A549 treated with CORT108297 at 1 μM for 4 hours (cell line): Measurements from ENCODE around the gene RPS27A. TPM values are rescaled to one million over a fixed set of nuclear protein-coding genes. Genes with fewer than 3 reads are reported as not detected.

ENCODE experiments used
- total RNA-seq: library from RNA; stranded (reverse); fragments of 200-300 nt; extraction: Qiagen RNA extraction; gene quantifications from 5 replicates; pipeline ENCODE4 v1.2.3, GENCODE V29; 2022

The RPS27A gene
- 2,600 to 3,202 TPM (median 2,768 TPM) in 5 replicates for total RNA-seq

DNA sequence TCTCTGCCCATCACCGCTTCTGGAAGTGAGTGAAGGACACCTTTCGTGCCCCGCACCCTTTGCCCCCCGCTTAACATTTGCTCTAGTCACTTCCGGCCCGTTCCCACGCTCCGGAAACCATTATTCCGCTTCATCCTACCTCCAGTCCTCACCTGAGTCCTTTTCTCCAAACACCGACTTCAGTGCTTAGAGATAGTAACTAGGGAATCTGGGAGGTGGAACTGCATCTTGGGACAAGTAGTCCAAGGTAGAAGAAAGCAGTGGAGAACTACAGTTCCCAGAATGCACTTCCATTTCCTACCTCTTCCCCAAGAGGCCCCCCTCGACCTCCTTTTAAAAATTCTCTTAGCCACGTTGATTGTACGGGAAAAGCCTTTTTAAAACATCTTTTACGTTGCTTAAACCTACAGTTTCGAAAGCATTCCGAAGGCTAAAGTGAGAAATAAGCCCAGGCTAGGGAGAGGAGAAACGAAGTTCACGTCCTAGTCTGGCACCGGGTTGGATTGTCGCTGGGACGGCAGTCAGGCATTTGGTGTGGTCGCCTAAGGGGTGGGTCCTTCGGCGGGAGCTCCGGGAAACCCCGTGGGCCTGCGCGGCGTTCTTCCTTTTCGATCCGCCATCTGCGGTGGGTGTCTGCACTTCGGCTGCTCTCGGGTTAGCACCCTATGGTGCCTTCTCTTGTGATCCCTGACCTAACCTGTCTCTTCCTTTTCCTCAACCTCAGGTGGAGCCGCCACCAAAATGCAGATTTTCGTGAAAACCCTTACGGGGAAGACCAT, at the start of gene RPS27A, which contains the start of gene CLHC1:
RPS27A (plus strand) TSS at position 605 of the 779 bp plus-strand sequence; CDS start at position 742, 137 bp downstream.
CLHC1 (minus strand) TSS at position 210 of the 779 bp plus-strand sequence. CDS start 9,882 bp downstream, outside the sequence.

GRCh38 chr2:55268907-55269644, 36.6 kb downstream of the RPS27A start, which contains the start of gene MTIF2:
MTIF2 (minus strand) TSS chr2:55269231; CDS start chr2:55263858, 5,373 bp downstream.

Other genes starting within 250 kb of the RPS27A start
- 470 to 522 TPM (median 489 TPM) in 5 replicates for gene RTN4, start 182.2 kb upstream of the RPS27A start, total RNA-seq
- gene CLHC1, start 395 bp upstream of the RPS27A start, total RNA-seq = 2.1 to 4.0 TPM (median 2.2 TPM) in 5 replicates
- 39.2 to 50.8 TPM (median 40.6 TPM) in 5 replicates for gene MTIF2, start 36.5 kb downstream of the RPS27A start, total RNA-seq
- gene CCDC88A, start 187.2 kb downstream of the RPS27A start, total RNA-seq = 17.7 to 26.0 TPM (median 24.1 TPM) in 5 replicates